KOPT-K1 (cell line): ENCODE results near the gene C19orf47.
"Not testable (repeated sequence)": the region's sequence is repeated elsewhere in the genome, so short reads cannot be mapped to it uniquely, and the experiment has no call there.

Experiments
- H3K27ac ChIP-seq: fragments of 200-600 bp; sonication (generic); 2 replicates; pipeline ENCODE4 v1.5.1; 2016; ENCODE audit warnings: antibody characterized with exemption, mild to moderate bottlenecking, low read depth, low read length; ENCODE audit not compliant: poor library complexity, severe bottlenecking
- H3K36me3 ChIP-seq: fragments of 200-600 bp; sonication (generic); 2 replicates; pipeline ENCODE4 v1.5.1; 2017; ENCODE audit warnings: antibody characterized with exemption, mild to moderate bottlenecking, low read length, moderate library complexity; ENCODE audit not compliant: insufficient read depth
- H3K9me3 ChIP-seq: fragments of 200-600 bp; sonication (generic); 2 replicates; pipeline ENCODE4 v1.5.1; 2017; ENCODE audit warnings: antibody characterized with exemption, low read length, mild to moderate bottlenecking; ENCODE audit not compliant: insufficient read depth, poor library complexity, severe bottlenecking

C19orf47 gene

DNA sequence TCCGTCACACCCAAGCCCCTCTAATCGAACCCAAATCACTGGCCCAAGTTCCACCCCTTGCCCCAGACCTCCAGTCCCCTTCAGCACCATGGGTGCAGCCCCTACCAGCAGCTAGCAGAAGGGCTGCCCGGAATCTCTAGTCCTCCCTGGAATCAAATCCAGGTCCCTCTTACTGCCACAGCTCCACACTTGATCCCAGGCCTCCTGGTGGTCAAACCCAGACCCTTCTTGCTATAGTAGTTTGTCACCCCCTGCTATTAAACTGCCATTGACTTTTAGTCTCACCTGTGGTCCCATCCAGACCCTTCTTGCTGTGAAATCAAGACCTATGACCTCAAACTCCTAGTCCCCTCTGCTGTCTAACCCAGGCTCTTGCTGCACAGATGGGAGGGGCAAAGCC lies 33.1 kb upstream of the C19orf47 start:
- Histone ChIP-seq H3K9me3 (no peaks in the 10 kb centered on the region), H3K36me3 (no peaks in the 10 kb centered on the region), H3K27ac (no peak overlapping the region)

GRCh38 chr19:40380199-40381037 lies 32.2 kb upstream of the C19orf47 start:
- no peak overlapping the region for H3K27ac ChIP-seq
- H3K36me3 ChIP-seq = no peaks in the 10 kb centered on the region
- no peaks in the 10 kb centered on the region for H3K9me3 ChIP-seq

DNA sequence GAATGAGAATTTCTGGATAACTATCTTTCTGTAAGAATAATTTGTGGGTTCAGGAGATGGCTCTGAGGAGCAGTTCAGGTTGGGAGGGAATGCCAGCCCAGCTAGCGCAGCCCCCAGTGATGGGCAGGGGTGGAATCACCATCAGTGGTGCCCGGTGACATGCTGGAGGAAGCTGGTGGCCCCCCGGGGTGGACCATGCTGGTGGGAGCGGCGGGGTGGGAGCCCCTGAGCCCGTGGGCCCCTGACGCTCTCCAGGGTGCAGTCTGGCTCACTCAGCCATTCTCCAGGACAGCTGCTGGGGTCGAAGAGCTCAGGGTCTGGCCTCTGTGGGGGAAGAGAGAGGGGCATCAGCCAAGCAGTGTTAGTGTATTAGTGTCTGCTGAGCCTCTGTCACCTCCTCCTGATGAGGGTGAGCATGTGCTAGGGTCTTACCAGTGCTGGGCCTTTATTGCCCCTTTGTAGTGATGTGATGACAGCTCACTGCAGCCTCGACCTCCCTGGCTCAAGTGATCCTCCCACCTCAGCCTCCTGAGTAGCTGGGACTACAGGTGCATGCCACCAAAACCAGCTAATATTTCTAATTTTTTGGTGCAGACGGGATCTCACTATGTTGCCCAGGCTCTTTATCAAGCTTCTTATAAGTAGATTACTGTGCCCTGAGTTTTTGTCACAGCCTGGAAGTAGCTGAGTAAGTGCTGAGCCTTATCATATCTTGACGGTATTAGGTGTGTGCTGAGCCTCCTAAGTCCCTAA lies 31.4 kb upstream of the C19orf47 start:
- Histone ChIP-seq H3K36me3 (no peaks in the 10 kb centered on the region), H3K9me3 (no peaks in the 10 kb centered on the region), H3K27ac (no peak overlapping the region)

DNA sequence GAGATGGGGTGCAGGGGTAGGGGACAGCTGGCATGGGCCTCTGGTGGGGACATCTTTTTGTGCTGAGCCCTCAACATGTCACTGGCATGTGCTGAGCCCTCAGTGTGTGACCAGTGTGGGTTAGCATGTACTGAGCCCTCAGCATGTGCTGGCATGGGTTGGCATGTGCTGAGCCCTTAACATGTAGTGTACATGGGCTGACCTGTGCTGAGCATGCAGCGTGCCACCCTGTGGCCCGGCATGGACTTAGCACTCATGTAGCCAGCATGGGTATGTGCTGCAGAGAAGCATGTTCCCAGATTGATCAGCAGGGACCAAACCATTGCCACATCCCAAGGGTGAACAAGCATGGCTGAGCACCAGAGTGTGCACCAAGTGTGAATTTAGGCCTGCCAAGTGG lies 30.3 kb upstream of the C19orf47 start:
- no peaks in the 10 kb centered on the region for H3K36me3 ChIP-seq

DNA sequence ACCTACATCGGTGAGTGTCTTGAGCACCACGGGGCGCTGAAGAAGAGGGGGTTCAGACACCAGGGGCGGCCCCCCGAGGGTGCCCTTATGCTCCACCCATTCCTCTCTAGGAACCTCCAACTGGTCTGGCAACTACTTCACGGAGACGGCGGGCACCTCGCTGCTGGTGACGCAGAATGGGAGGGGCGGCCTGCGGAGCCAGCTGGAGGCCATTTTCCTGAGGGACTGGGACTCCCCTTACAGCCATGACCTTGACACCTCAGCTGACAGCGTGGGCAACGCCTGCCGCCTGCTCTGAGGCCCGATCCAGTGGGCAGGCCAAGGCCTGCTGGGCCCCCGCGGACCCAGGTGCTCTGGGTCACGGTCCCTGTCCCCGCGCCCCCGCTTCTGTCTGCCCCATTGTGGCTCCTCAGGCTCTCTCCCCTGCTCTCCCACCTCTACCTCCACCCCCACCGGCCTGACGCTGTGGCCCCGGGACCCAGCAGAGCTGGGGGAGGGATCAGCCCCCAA lies 29.7 kb upstream of the C19orf47 start:
- H3K36me3 ChIP-seq = no peaks in the 10 kb centered on the region
- no peak overlapping the region for H3K27ac ChIP-seq
- no peaks in the 10 kb centered on the region for H3K9me3 ChIP-seq

More for the DNA sequence above, 30.3 kb upstream of the C19orf47 start:
- Histone ChIP-seq H3K9me3 (no peaks in the 10 kb centered on the region), H3K27ac (no peak overlapping the region)

DNA sequence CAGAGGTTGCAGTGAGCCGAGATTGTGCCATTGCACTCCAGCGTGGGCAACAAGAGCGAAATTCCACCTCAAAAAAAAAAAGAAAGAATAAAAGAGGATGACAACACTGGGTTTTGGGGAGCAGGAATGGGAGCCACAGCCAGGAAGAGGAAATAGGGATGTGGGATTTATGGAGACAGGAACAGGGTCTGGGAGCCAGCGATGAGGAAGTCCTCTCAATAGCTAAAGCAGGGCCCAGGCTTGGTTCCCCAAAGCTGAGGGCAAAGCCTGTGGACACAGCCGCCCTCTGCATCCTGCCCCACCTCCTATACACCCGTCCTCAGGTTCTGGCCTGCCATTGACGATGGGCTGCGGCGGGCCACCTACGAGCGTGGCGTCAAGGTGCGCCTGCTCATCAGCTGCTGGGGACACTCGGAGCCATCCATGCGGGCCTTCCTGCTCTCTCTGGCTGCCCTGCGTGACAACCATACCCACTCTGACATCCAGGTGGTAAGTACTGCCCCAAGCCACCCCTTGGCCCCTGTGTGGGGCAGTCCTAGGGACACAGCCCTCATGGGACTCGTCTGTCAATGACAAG lies 28.2 kb upstream of the C19orf47 start:
- Histone ChIP-seq H3K27ac (no peak overlapping the region), H3K36me3 (no peaks in the 10 kb centered on the region), H3K9me3 (no peaks in the 10 kb centered on the region)

DNA sequence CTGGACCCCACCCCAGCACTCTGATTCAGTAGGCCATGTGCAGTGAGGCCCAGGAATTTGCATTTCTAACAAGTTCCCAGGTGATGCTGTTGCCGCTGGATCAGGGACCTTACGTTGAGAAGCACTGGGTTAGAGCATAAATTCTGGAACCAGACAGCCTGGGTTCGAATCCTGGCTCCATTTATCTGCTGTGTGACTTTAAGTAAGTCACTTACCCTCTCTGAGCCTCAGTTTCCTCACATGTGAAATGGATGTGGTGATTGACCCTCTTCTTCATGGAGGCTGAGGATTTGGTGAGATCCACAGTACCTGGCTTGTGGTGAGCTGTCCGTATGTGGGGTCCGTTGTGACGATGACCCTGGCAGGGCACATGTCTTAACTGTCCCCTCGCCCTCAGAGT lies 25.9 kb upstream of the C19orf47 start:
- no peaks in the 10 kb centered on the region for H3K9me3 ChIP-seq
- no peak overlapping the region for H3K27ac ChIP-seq
- no peaks in the 10 kb centered on the region for H3K36me3 ChIP-seq

- H3K36me3 ChIP-seq = no peaks in the 10 kb centered on the region
- H3K27ac ChIP-seq = no peak overlapping the region
- H3K9me3 ChIP-seq = no peaks in the 10 kb centered on the region
Measured at GRCh38 chr19:40371802-40372122, 23.6 kb upstream of the C19orf47 start.

DNA sequence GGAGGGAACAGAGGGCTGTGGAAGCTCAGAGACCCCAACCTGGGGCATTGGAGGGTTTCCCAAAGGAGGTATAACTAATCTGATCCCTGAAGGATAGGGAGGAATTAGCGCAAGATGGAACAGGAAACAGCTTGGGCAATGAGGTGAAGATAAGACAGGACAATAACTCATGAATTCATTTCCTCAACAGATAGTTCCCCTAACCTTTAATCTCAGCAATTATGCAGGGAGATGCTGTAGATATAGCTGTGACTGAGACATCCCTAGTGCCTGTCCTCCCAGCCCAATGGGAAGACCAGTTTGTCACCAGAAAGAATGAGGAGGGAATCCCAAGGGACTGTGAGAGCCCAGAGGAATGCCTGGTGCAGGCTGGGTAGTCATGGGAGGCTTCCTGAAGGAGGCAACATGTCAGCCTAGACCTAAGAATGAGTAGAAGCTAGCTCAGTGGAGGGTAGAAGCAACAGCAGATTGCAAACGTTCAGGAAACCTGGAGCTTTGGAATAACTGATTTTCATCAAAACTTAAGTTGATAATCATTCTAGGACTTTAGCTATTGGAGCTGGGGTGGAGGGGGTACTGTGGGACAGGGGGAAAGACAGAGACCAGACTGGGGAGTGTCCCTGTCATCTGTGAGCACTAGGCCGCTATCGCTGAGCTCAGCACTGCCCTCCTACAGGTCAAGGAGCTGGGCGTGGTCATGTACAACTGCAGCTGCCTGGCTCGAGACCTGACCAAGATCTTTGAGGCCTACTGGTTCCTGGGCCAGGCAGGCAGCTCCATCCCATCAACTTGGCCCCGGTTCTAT lies 23.0 kb upstream of the C19orf47 start:
- Histone ChIP-seq H3K27ac (no peak overlapping the region), H3K9me3 (no peaks in the 10 kb centered on the region), H3K36me3 (no peaks in the 10 kb centered on the region)

DNA sequence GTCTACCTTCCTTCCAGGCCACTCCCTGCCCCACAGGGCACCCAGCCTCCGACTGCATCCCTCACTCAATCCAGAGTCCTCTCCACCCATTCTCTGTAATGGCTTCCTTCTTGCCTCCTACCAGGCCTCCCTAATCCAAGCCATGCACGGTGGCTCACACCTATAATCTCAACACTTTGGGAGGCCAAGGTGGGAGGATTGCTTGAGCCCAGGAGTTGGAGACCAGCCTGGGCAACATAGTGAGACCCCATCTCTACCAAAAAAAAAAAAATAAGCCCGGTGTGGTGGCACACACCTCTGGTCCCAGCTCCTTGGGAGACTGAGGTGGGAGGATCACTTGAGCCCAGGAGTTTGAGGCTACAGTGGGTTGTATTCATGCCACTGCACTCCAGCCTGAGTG lies 22.1 kb upstream of the C19orf47 start:
- not testable (repeated sequence) for H3K9me3 ChIP-seq, H3K27ac ChIP-seq, H3K36me3 ChIP-seq

GRCh38 chr19:40369797-40370196 lies 21.6 kb upstream of the C19orf47 start:
- Histone ChIP-seq H3K27ac (no peak overlapping the region), H3K9me3 (no peaks in the 10 kb centered on the region), H3K36me3 (no peaks in the 10 kb centered on the region)

GRCh38 chr19:40367577-40368434 lies 19.6 kb upstream of the C19orf47 start:
- Histone ChIP-seq H3K27ac (no peak overlapping the region), H3K9me3 (no peaks in the 10 kb centered on the region), H3K36me3 (no peaks in the 10 kb centered on the region)

DNA sequence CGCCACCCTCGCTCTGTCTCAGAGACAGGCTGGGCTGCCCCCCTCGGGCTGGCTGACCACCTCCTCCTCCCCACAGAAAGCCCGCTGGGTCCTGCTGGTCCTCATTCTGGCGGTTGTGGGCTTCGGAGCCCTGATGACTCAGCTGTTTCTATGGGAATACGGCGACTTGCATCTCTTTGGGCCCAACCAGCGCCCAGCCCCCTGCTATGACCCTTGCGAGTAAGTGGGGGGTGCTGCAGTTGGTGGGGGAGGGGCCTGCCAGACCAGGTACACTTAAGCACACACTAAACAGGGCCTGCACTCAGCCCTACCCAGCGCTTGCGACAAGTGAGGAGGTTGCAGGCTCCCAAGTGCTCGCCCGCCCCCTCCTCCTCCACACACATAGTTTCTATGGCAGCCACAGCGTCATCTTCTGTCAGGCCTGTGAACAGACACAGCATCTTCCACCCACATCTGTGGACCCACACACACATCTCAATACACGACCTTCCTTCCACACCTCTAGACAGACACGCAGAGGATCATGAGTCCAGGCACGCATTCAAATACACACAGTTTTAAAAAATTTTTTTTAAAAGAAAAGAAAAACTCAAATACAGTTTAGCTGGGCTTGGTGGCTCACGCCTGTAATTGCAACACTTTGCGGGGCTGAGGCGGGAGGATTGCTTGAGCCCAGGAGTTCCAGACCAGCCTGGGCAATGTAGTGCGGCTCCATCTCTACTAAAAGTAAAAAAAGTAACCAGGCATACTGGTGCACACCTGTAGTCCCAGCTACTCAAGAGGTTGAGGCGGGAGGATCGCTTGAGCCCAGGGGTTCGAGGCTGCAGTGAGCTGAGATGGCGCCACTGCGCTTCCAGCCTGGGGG lies 18.7 kb upstream of the C19orf47 start:
- no peak overlapping the region for H3K27ac ChIP-seq

More for the DNA sequence above, 18.7 kb upstream of the C19orf47 start:
- Histone ChIP-seq H3K36me3 (no peaks in the 10 kb centered on the region), H3K9me3 (no peaks in the 10 kb centered on the region)
